Hematopoietic multipotent progenitor cell treated with erythropoietin and hydrocortisone succinate and interleukin-3 and kit ligand, for 17 days (in vitro differentiated cells): ENCODE results near the gene APPL2.
"Not testable (repeated sequence)": the region's sequence is repeated elsewhere in the genome, so short reads cannot be mapped to it uniquely, and the experiment has no call there.

ENCODE experiments used
- DNase-seq: peaks from one replicate; pipeline ENCODE4 v3.0.0-alpha.2; 2015; ENCODE audit warnings: low spot score

APPL2 gene

GRCh38 chr12:105256921-105257320 is 20.9 kb upstream of the APPL2 start:
- DNase-seq, result no peak

GRCh38 chr12:105256431-105256830 is 20.5 kb upstream of the APPL2 start:
- not testable (repeated sequence) for DNase-seq

GRCh38 chr12:105256011-105256410 is 20.0 kb upstream of the APPL2 start:
- no peak for DNase-seq

- DNase-seq, result no peak
Observed at GRCh38 chr12:105253866-105254513, 18.0 kb upstream of the APPL2 start.

GRCh38 chr12:105252901-105253300 is 16.9 kb upstream of the APPL2 start:
- no peak for DNase-seq

- not testable (repeated sequence) for DNase-seq
Observed at GRCh38 chr12:105245776-105246427, 9.9 kb upstream of the APPL2 start.

GRCh38 chr12:105245291-105245690 is 9.3 kb upstream of the APPL2 start:
- no peak for DNase-seq

- no peak for DNase-seq
Observed at GRCh38 chr12:105240228-105240627, 4.3 kb upstream of the APPL2 start.

- no peak for DNase-seq
Observed at GRCh38 chr12:105239304-105239703, 3.3 kb upstream of the APPL2 start.

GRCh38 chr12:105237666-105238065 is 1.7 kb upstream of the APPL2 start:
- no peak for DNase-seq

- DNase-seq, result peak; percentile 52
Observed at GRCh38 chr12:105235281-105235731, 668 bp downstream of the APPL2 start.

- DNase-seq, result peak; percentile 24
Observed at GRCh38 chr12:105234197-105234596, 1.8 kb downstream of the APPL2 start.

- DNase-seq, result no peak
Observed at GRCh38 chr12:105233041-105233905, 2.7 kb downstream of the APPL2 start.

GRCh38 chr12:105231396-105231795 is 4.6 kb downstream of the APPL2 start:
- no peak for DNase-seq

- peak; percentile 40 for DNase-seq
Observed at GRCh38 chr12:105229371-105229770, 6.6 kb downstream of the APPL2 start.

- no peak for DNase-seq
Observed at GRCh38 chr12:105228966-105229365, 7.0 kb downstream of the APPL2 start.

- no peak for DNase-seq
Observed at GRCh38 chr12:105228494-105228893, 7.5 kb downstream of the APPL2 start.

- no peak for DNase-seq
Observed at GRCh38 chr12:105227879-105228278, 8.1 kb downstream of the APPL2 start.

- DNase-seq, result peak; percentile 34
Observed at GRCh38 chr12:105226219-105226618, 9.8 kb downstream of the APPL2 start.

GRCh38 chr12:105225505-105226015 is 10.4 kb downstream of the APPL2 start:
- no peak for DNase-seq

- DNase-seq, result no peak
Observed at GRCh38 chr12:105224399-105224798, 11.6 kb downstream of the APPL2 start.

GRCh38 chr12:105223884-105224283 is 12.1 kb downstream of the APPL2 start:
- peak; percentile 34 for DNase-seq
